DMS153 (cell line): ENCODE measurements around the gene DKKL1.

Experiments
- DNase-seq: peaks from one replicate; lab custom pipeline; 2025; lab: John Stamatoyannopoulos, UW

DKKL1 gene

GRCh38 chr19:49422407-49423070 is 58.9 kb downstream of the DKKL1 start:
- DNase-seq, result peak; percentile 43

GRCh38 chr19:49423071-49423984 is 59.7 kb downstream of the DKKL1 start, which contains the start of gene PTH2:
PTH2 (minus strand) TSS chr19:49423441; CDS start chr19:49423339, 102 bp downstream.
- DNase-seq, result no peak

GRCh38 chr19:49423985-49424303 is 60.3 kb downstream of the DKKL1 start:
- no peak for DNase-seq
